CD4-positive, alpha-beta T cell treated with Interleukin-15 for 1 hour (primary cell): ENCODE results near the gene SERPING1.

Experiments used
- DNase-seq: peaks from one replicate; pipeline ENCODE4 v3.0.0-alpha.2; 2020

SERPING1 gene

DNA sequence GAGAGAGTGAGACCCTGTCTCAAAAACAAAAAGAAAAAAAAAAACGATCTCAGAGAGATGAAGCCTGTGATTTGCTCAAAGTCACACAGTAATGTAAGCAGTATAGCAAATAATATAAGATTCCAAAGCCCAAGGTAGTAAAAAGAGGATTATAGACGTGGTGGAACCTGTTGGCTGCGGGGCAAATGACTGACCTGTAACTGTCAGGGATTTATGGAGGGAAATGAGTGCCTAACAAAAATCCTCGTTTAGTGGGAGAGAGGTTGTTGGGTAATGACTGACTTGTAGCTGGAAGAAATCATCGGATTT, 59.4 kb downstream of the SERPING1 start:
- DNase-seq: no peak

DNA sequence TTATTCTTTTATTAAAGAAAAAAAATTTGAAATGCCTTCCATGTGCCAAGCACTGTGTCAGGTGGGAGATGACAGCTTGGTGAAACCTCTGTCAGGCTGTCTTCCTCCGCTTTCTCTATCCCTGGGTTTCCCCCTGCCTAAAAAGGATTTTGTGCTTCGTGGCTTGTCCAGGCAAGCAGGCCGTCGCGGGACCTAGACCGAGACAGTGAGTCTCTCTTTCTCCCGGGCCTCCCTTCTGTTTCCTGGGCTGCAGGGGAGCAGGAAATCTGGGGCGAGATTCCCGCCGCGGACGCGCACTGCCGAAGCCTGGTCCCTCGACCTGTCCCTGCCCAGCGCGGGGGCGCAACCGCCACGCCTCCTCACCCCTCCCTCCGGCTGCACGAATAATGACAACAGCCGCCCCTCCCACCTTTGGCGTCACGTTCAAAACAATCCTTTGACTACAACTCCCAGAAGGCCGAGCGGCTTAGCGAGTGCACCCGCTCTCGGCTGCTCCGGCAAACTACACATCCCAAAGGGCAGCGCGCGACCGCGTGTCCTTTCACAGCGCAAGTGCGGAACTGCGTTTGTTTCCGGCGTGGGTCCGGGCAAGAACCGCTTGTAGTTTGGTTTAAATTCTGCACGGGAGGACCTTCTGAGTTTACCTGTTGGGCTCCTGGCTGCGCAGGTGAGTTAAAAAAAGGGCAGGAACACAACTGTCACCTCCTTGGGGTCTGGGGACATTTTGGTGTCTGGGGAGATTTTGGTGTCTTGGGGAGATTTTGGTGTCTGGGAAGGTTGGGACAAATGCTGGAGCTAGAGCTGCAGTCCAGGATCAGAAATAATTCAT, 59.9 kb downstream of the SERPING1 start, which contains the start of gene CLP1:
Gene CLP1 (plus strand): TSS at position 569 of the 829 bp plus-strand sequence. CDS start 1,715 bp downstream, outside the sequence.
- peak; percentile 98 for DNase-seq

DNA sequence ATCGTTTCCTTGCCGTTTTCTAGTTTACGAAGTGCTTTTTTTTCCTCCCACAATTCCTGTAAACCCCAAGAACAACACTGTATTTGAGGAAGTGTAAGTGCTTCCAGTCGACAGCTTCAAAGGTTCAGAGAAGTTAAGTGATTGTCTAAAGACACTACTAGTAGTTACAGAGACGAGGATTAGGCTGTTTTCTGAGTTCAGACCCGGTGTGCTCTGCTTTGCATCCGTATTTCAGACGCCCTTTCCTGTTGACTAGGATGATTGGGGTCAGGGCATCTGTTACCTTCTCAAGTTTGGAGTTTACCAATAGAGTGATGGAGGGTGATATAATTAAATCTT, 60.5 kb downstream of the SERPING1 start:
- DNase-seq: no peak

DNA sequence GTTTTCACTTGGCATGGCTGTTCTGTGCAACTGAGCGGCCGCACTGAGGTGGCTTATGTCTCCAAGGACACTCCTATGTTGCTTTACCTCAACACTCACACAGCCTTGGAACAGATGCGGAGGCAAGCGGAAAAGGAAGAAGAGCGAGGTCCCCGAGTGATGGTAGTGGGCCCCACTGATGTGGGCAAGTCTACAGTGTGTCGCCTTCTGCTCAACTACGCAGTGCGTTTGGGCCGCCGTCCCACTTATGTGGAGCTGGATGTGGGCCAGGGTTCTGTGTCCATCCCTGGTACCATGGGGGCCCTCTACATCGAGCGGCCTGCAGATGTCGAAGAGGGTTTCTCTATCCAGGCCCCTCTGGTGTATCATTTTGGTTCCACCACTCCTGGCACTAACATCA, 62.2 kb downstream of the SERPING1 start:
- DNase-seq: no peak

GRCh38 chr11:57662893-57663292, 65.4 kb downstream of the SERPING1 start:
- no peak for DNase-seq

DNA sequence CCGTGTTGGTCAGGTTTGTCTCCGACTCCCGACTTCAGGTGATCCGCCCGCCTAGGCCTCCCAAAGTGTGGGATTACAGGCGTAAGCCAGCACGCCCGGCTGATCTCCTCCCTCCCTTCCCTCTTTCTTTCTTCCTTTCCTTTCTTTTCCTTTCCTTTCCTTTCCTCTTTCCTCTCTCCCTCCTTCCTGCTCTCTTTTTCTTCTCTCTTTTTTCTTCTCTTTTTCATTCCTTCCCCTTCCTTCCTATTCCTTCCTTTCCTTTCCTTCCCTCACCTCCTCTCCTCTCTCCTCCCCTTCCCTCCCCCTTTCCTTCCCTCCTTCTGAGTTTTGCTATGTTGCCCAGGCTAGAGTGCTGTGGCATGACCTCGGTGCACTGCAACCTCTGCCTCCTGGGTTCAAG, 66.5 kb downstream of the SERPING1 start:
- DNase-seq: no peak
